ENCODE data around the gene TMEM117.

- TF ChIP-seq CTCF (IDR thresholded peaks at IDR 0.05) (no peak), POLR2A (IDR thresholded peaks at IDR 0.05) (no peak)
Measured at GRCh38 chr12:43872396-43872795, 36.5 kb downstream of the TMEM117 start.

All from esophagus squamous epithelium (tissue), 4 donors.